H1 (cell line): ENCODE measurements around the gene NEDD9. TPM values are rescaled to one million over a fixed set of nuclear protein-coding genes. Genes with fewer than 3 reads are reported as not detected.

Source experiments
- CBX5 ChIP-seq: fragments of 300-800, 300-1000 bp; sonication (generic); IDR thresholded peaks from 2 replicates; pipeline ENCODE4 v1.7.1; 2016; ENCODE audit warnings: antibody characterized with exemption, low read length, low read depth
- CHD7 ChIP-seq: fragments of 300-600 bp; sonication (generic); IDR thresholded peaks from 2 replicates; pipeline ENCODE4 v1.7.1; 2012; ENCODE audit warnings: low read length, moderate library complexity, mild to moderate bottlenecking, inconsistent platforms; ENCODE audit not compliant: insufficient replicate concordance
- CREB1 ChIP-seq: IDR thresholded peaks from 2 replicates; pipeline ENCODE4 v1.6.1; 2012; ENCODE audit warnings: inconsistent platforms
- E2F6 ChIP-seq: IDR thresholded peaks from 2 replicates; pipeline ENCODE4 v1.6.1; 2012; ENCODE audit warnings: inconsistent platforms
- HDAC6 ChIP-seq: IDR thresholded peaks from one replicate; pipeline ENCODE4 v1.7.1; 2012; ENCODE audit warnings: low read depth, mild to moderate bottlenecking, inconsistent platforms, low read length, moderate library complexity
- JUND ChIP-seq: IDR thresholded peaks from 2 replicates; pipeline ENCODE4 v1.6.1; 2011; ENCODE audit warnings: mild to moderate bottlenecking, improper control_type of control experiment, low read length
- POU5F1 ChIP-seq: IDR thresholded peaks from 2 replicates; pipeline ENCODE4 v1.6.1; 2011; ENCODE audit warnings: low read depth, mild to moderate bottlenecking, low read length, moderate library complexity
- SRF ChIP-seq: IDR thresholded peaks from 2 replicates; pipeline ENCODE4 v1.6.1; 2011; ENCODE audit warnings: mild to moderate bottlenecking, low read depth, low read length, moderate library complexity
- YY1 ChIP-seq: IDR thresholded peaks from 2 replicates; pipeline ENCODE4 v1.6.1; 2011; ENCODE audit warnings: low read depth, mild to moderate bottlenecking, low read length
- polyA plus RNA-seq, 7 experiments: library from polyadenylated mRNA; depleted of rRNA in 3 of 7; stranded (reverse) in 5 of 7; unstranded in 2 of 7; fragments of >200 nt in 5 of 7; fragments of 200-250 nt in 2 of 7; gene quantifications; 1 replicate in 5 of 7; 2 replicates in 1 of 7; 4 replicates in 1 of 7; pipeline versions ENCODE4 v1.2.1 to v1.2.3, GENCODE V29; 2011 to 2013; ENCODE audit warnings: missing spikeins in 2 of 7, mixed read lengths in 2 of 7
- total RNA-seq: library from RNA; stranded (reverse); fragmentation: NEBNext Ultra II Directional; extraction: Animal tissue kit (Norgen Biotek cat#: 25700); gene quantifications from 2 replicates; pipeline ENCODE4 v1.2.1, GENCODE V29; 2021
- TF ChIP-seq, protein P1 (sequence below): IDR thresholded peaks from 2 replicates; pipeline ENCODE4 v1.6.1; 2012; ENCODE audit warnings: inconsistent platforms

The NEDD9 gene
- total and polyA plus RNA-seq, 2 of the 8 experiments (the other 6 are each of a cell fraction or from before 2014, with no cell fraction given): 3.6 to 12.0 TPM

DNA sequence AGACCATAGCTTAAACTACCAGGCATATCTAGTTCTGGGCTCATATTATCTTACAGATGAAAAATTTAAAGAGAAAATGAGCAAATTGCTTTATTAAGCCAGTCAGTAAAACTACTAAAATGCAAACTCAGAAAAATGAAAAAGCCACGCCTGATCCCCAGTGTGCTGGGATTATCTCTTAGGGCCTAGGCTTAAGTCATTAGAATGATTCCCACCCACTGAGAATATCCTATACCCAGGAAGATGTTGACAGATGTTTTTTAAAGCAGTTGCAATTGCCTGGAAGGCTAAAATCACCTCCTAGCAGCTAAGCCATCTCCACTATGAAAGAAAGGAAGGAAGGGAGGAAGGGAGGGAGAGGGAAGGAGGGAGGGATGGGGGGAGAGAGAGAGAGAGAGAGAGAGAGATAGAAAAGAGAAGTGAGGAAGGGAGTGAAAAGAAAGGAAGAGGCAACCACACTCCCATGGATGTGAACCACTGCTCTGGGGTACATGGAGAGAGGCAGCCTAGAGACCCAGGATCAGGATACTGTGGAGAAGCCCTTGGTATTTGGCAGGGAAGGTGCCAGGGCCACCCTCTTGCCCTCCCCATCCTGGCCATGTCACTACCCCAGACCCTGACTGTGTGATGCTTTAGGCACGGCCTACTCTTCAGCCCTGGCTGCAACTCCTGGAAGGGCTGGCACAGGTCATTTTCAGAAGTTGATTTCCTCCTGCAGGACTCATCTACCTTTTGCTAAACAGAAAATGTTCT is 21.9 kb downstream of the NEDD9 start (continued):
- TF ChIP-seq CHD7: no peak
- no peak for TF ChIP-seq YY1
- no peak for TF ChIP-seq CREB1
- TF ChIP-seq, protein P1, sequence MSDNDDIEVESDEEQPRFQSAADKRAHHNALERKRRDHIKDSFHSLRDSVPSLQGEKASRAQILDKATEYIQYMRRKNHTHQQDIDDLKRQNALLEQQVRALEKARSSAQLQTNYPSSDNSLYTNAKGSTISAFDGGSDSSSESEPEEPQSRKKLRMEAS: no peak
- TF ChIP-seq E2F6: no peak
- TF ChIP-seq POU5F1: no peak
- no peak for TF ChIP-seq HDAC6
- no peak for TF ChIP-seq JUND
- no peak for TF ChIP-seq SRF
- TF ChIP-seq CBX5: no peak
